CD4-positive, alpha-beta T cell (primary cell): Measurements from ENCODE around the gene CYLC2. TPM values are rescaled to one million over a fixed set of nuclear protein-coding genes. Genes with fewer than 3 reads are reported as not detected.

Experiments
- ATAC-seq: fragments of 200-7000 bp; cut with Tn5 transposase; one replicate; pipeline ENCODE4 v1.10.0; 2022; ENCODE audit warnings: mild to moderate bottlenecking; ENCODE audit not compliant: poor library complexity
- CTCF ChIA-PET: fragments of 350-600 bp; sonication (Branson Sonifier 250); formaldehyde crosslinking; loops from one replicate; lab custom pipeline; 2021; ENCODE audit warnings: antibody characterized with exemption, inconsistent platforms; lab: Charles Lee
- POLR2A ChIA-PET: fragments of 350-600 bp; sonication (Branson Sonifier 250); formaldehyde crosslinking; loops from one replicate; lab custom pipeline; 2021; ENCODE audit warnings: antibody characterized with exemption, inconsistent platforms; lab: Charles Lee
- DNase-seq, 14 experiments: peaks; one replicate each; pipeline ENCODE4 v3.0.0-alpha.2; 2013 to 2020; ENCODE audit warnings: mixed read lengths in 2 of 14
- H3K27ac ChIP-seq, 2 donors: one replicate each; pipeline versions ENCODE4 v1.5.1 to v1.7.0; 2013; ENCODE audit warnings: low read length in 2 of 2, low read depth in 1 of 2, mild to moderate bottlenecking in 1 of 2
- H3K27me3 ChIP-seq, 2 experiments: 1 replicate in 1 of 2; 2 replicates in 1 of 2; pipeline versions ENCODE4 v1.6.1 to v1.7.0; 2013; ENCODE audit warnings: low read length in 2 of 2, control low read depth in 1 of 2, mild to moderate bottlenecking in 1 of 2, moderate library complexity in 1 of 2; ENCODE audit not compliant: insufficient read depth in 2 of 2, control insufficient read depth in 1 of 2
- H3K36me3 ChIP-seq: one replicate; pipeline ENCODE4 v1.6.1; 2013; ENCODE audit warnings: low read length, control low read depth; ENCODE audit not compliant: insufficient read depth
- H3K4me1 ChIP-seq: one replicate; pipeline ENCODE4 v1.6.1; 2013; ENCODE audit warnings: low read length, control low read depth; ENCODE audit not compliant: insufficient read depth
- H3K4me3 ChIP-seq: one replicate; pipeline ENCODE4 v1.5.1; 2013; ENCODE audit warnings: mild to moderate bottlenecking, low read length, moderate library complexity
- H3K9me3 ChIP-seq, 2 experiments: 1 replicate in 1 of 2; 2 replicates in 1 of 2; pipeline versions ENCODE4 v1.6.1 to v1.7.0; 2013; ENCODE audit warnings: low read length in 2 of 2, mild to moderate bottlenecking in 2 of 2, control low read depth in 1 of 2, moderate library complexity in 1 of 2; ENCODE audit not compliant: control insufficient read depth in 1 of 2, insufficient read depth in 1 of 2
- H3K27ac Mint-ChIP-seq: one replicate; pipeline ENCODE4 v1.8.0; 2020; ENCODE audit warnings: mixed read lengths
- H3K27me3 Mint-ChIP-seq: one replicate; pipeline ENCODE4 v1.8.0; 2021; ENCODE audit warnings: mixed read lengths
- H3K36me3 Mint-ChIP-seq: one replicate; pipeline ENCODE4 v1.8.0; 2021; ENCODE audit warnings: low read depth, mixed read lengths
- H3K4me1 Mint-ChIP-seq: one replicate; pipeline ENCODE4 v1.8.0; 2021; ENCODE audit warnings: low read depth, mixed read lengths
- H3K4me3 Mint-ChIP-seq: one replicate; pipeline ENCODE4 v1.8.0; 2020; ENCODE audit warnings: mild to moderate bottlenecking, mixed read lengths
- H3K9me3 Mint-ChIP-seq: one replicate; pipeline ENCODE4 v1.8.0; 2020; ENCODE audit warnings: mixed read lengths
- CTCF ChIP-seq: fragments of 200-600 bp; IDR thresholded peaks from one replicate; pipeline ENCODE4 v1.8.0; 2022; ENCODE audit warnings: antibody characterized with exemption, mild to moderate bottlenecking
- intact Hi-C, 2 experiments: fragments of 100-400 bp; cut with DNase I in 1 of 2; cut with micrococcal nuclease in 1 of 2; formaldehyde crosslinking; loops; one replicate each; pipeline versions ENCODE4 v1.15.1 to v1.9.0; 2023 to 2025; cut with DNase I, micrococcal nuclease
- total RNA-seq, 174 experiments: library from RNA in 2 of 174; stranded (reverse) in 2 of 174; gene quantifications; one replicate each; pipeline ENCODE4 v1.2.3 and lab custom pipeline; 2021 to 2026

Gene CYLC2
- total RNA-seq, 2 experiments from 2014 or later, result not detected

GRCh38 chr9:103037508-103038477 is 42.7 kb downstream of the CYLC2 start:
- POLR2A ChIA-PET, result no interaction called here
- Histone ChIP-seq H3K27me3 (no peaks in the 10 kb centered on the region), H3K4me1 (no peaks in the 10 kb centered on the region), H3K4me3 (no peak overlapping the region), H3K27ac (no peak overlapping the region), H3K36me3 (no peaks in the 10 kb centered on the region), H3K9me3 (peaks cover 0 to 6% of the 10 kb centered on the region in 2 experiments)
- CTCF ChIA-PET, result no interaction called here
- Mint-ChIP-seq H3K9me3 (peaks cover 9% of the 10 kb centered on the region), H3K4me1 (no peaks in the 10 kb centered on the region), H3K36me3 (no peaks in the 10 kb centered on the region), H3K4me3 (no peak overlapping the region), H3K27me3 (no peaks in the 10 kb centered on the region), H3K27ac (no peak overlapping the region)
- no peak for TF ChIP-seq CTCF
- DNase-seq (no peak), ATAC-seq (no peak)
- intact Hi-C loops, result no loop called here

DNA sequence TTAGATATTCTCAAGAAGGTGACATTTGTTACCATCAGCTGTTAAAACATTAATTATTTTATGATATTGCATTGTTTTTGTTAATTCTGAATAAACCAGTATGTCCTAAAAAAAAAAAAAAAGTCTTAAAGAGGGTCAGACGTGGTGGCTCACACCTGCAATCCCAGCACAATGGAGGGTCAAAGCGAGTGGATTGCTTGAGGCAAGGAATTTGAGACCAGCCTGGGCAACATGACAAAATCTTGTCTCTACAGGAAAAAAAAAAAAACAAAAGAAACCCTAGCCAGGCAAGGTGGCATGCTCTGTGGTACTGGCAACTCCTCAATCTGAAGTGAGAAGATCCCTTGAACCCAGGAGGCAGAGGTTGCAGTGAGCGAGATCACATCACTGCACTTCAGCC is 46.8 kb downstream of the CYLC2 start:
- TF ChIP-seq CTCF, result no peak
- Histone ChIP-seq H3K27ac (no peak overlapping the region), H3K27me3 (no peaks in the 10 kb centered on the region), H3K36me3 (no peaks in the 10 kb centered on the region), H3K4me3 (no peak overlapping the region), H3K4me1 (no peaks in the 10 kb centered on the region), H3K9me3 (peaks cover 0 to 6% of the 10 kb centered on the region in 2 experiments)
- Mint-ChIP-seq H3K27ac (no peak overlapping the region), H3K27me3 (no peaks in the 10 kb centered on the region), H3K36me3 (no peaks in the 10 kb centered on the region), H3K9me3 (peaks cover 6% of the 10 kb centered on the region), H3K4me3 (no peak overlapping the region), H3K4me1 (no peaks in the 10 kb centered on the region)
- intact Hi-C loops, result no loop called here
- CTCF ChIA-PET, result no interaction called here
- no peak for ATAC-seq
- no peak for DNase-seq
- POLR2A ChIA-PET, result no interaction called here
